Panc1 (cell line): ENCODE results near the gene NAA80.

Experiments
- POLR2AphosphoS5 ChIP-seq: IDR thresholded peaks from 2 replicates; pipeline ENCODE4 v1.6.1; 2012; ENCODE audit warnings: mild to moderate bottlenecking, low read depth, low read length, moderate library complexity
- SIN3A ChIP-seq: IDR thresholded peaks from 2 replicates; pipeline ENCODE4 v1.6.1; 2012; ENCODE audit warnings: low read depth, mild to moderate bottlenecking, low read length, moderate library complexity, borderline replicate concordance; ENCODE audit not compliant: insufficient read depth
- TF ChIP-seq, protein P1 (sequence below): fragments of 450-650 bp; IDR thresholded peaks from 2 replicates; pipeline ENCODE4 v1.5.1; 2017; ENCODE audit warnings: mild to moderate bottlenecking
- TF ChIP-seq, protein P2 (sequence below), 2 experiments: IDR thresholded peaks; 2 replicates each; pipeline ENCODE4 v1.6.1; 2011 to 2012; ENCODE audit warnings: low read depth in 2 of 2, control low read depth in 1 of 2, low read length in 1 of 2, mild to moderate bottlenecking in 1 of 2, moderate library complexity in 1 of 2; ENCODE audit not compliant: insufficient read depth in 1 of 2

DNA sequence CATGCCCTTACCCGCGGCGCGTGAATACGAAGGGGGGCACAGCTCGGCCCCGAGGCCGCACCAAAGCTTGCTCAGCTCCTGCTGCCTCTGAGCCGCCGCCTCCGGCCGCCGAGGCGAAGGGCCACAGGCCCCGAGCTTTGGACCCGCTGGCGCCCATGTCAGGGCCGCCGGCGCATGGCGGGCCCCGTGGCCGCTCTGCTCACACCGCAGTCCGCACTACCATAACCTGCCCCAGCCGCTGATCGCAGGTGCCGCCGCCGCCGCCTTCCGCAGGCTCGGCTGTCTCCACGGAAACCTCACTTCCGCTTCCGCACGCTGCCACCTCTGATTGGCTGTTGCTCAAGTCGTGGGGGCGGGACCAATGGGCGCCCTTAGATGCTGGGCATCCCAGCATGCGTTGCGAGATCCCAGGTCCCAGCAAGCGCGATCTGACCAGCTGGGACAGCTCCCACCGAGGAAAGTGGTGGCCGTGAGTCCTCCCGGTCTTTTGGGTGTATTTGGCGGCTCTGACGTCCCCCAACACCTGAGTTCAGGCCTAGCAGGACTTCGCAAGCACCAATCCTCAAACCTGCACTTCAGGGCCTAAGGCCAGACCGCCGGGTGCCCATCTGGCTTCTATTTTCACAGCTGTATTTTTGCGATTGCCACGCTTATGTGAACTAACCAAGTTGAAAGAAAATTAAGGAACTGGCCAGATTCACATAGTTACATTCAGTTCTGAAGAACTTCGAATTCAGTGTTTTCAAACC is 28.9 kb upstream of the NAA80 start, which contains the start of gene TUSC2:
- TF ChIP-seq, protein P1, sequence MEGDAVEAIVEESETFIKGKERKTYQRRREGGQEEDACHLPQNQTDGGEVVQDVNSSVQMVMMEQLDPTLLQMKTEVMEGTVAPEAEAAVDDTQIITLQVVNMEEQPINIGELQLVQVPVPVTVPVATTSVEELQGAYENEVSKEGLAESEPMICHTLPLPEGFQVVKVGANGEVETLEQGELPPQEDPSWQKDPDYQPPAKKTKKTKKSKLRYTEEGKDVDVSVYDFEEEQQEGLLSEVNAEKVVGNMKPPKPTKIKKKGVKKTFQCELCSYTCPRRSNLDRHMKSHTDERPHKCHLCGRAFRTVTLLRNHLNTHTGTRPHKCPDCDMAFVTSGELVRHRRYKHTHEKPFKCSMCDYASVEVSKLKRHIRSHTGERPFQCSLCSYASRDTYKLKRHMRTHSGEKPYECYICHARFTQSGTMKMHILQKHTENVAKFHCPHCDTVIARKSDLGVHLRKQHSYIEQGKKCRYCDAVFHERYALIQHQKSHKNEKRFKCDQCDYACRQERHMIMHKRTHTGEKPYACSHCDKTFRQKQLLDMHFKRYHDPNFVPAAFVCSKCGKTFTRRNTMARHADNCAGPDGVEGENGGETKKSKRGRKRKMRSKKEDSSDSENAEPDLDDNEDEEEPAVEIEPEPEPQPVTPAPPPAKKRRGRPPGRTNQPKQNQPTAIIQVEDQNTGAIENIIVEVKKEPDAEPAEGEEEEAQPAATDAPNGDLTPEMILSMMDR: no peak
- TF ChIP-seq, protein P2, sequence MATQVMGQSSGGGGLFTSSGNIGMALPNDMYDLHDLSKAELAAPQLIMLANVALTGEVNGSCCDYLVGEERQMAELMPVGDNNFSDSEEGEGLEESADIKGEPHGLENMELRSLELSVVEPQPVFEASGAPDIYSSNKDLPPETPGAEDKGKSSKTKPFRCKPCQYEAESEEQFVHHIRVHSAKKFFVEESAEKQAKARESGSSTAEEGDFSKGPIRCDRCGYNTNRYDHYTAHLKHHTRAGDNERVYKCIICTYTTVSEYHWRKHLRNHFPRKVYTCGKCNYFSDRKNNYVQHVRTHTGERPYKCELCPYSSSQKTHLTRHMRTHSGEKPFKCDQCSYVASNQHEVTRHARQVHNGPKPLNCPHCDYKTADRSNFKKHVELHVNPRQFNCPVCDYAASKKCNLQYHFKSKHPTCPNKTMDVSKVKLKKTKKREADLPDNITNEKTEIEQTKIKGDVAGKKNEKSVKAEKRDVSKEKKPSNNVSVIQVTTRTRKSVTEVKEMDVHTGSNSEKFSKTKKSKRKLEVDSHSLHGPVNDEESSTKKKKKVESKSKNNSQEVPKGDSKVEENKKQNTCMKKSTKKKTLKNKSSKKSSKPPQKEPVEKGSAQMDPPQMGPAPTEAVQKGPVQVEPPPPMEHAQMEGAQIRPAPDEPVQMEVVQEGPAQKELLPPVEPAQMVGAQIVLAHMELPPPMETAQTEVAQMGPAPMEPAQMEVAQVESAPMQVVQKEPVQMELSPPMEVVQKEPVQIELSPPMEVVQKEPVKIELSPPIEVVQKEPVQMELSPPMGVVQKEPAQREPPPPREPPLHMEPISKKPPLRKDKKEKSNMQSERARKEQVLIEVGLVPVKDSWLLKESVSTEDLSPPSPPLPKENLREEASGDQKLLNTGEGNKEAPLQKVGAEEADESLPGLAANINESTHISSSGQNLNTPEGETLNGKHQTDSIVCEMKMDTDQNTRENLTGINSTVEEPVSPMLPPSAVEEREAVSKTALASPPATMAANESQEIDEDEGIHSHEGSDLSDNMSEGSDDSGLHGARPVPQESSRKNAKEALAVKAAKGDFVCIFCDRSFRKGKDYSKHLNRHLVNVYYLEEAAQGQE (IDR thresholded peaks at IDR 0.05; ENCODE audit: insufficient read depth in 1 of 2, low read depth in 2 of 2, low read length in 1 of 2): 0 out of 4 replicates have a peak, but pooled peaks of 1 of the 2 experiments have one; percentile 71
- TF ChIP-seq POLR2AphosphoS5 (peak; percentile 73), SIN3A (peak; percentile 37; the same call in 1 of the 2 replicates)
